AG04450 (cell line): ENCODE results near the gene LRRTM4. TPM values are rescaled to one million over a fixed set of nuclear protein-coding genes. Genes with fewer than 3 reads are reported as not detected.

ENCODE experiments used
- CTCF ChIA-PET: fragments of 300-600, 350-600 bp; formaldehyde crosslinking; extraction: SDS; loops from one replicate; lab custom pipeline; 2022; ENCODE audit warnings: antibody characterized with exemption, inconsistent platforms; lab: Charles Lee
- POLR2A ChIA-PET: fragments of 350-600 bp; formaldehyde crosslinking; extraction: SDS; loops from one replicate; lab custom pipeline; 2021; ENCODE audit warnings: antibody characterized with exemption, inconsistent platforms; lab: Yijun Ruan, JAX
- DNase-seq: peaks from one replicate; pipeline ENCODE4 v3.0.0-alpha.2; 2011; ENCODE audit warnings: low read depth, low spot score
- H3K27ac ChIP-seq: one replicate; pipeline ENCODE4 v1.5.1; 2012; ENCODE audit warnings: low read depth, low read length, control low read depth
- H3K27me3 ChIP-seq: one replicate; pipeline ENCODE4 v1.6.0; 2012; ENCODE audit warnings: low read length; ENCODE audit not compliant: control insufficient read depth, insufficient read depth
- H3K4me3 ChIP-seq: 2 replicates; pipeline ENCODE4 v1.5.1; 2011; ENCODE audit warnings: mild to moderate bottlenecking, low read depth, low read length, control low read depth
- H3K9me3 ChIP-seq: 2 replicates; pipeline ENCODE4 v1.5.1; 2012; ENCODE audit warnings: low read length; ENCODE audit not compliant: control insufficient read depth, insufficient read depth
- polyA plus RNA-seq: library from polyadenylated mRNA; depleted of rRNA; stranded (reverse); fragments of >200 nt; gene quantifications from 2 replicates; pipeline ENCODE4 v1.2.3, GENCODE V29; 2011
- TF ChIP-seq, protein P1 (sequence below): IDR thresholded peaks from 2 replicates; pipeline ENCODE4 v1.5.1; 2011; ENCODE audit warnings: low read depth, low read length, control low read depth, inconsistent platforms

The LRRTM4 gene
- polyA plus RNA-seq, 1 experiment, result not detected

DNA sequence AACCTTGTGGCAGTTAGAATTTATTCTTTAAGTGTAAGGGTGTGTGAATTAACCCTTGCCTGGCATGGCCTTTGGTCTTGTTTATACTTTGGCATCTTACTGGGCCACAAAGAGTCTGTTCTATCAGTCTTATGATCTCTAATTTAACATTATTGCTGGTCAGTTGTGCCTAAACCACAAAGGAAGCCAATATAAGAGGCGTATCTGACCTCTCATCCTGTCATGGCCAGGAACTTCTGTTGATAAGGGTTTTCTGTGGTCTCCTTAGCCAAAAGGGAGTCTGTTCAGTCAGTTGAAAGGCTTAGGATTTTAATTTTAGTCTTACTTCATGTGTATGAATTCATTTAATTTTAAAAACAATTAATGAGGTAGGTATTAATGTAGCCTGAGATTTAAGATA lies 127.2 kb downstream of the LRRTM4 start:
- no peak overlapping the region for H3K27ac ChIP-seq
- H3K27me3 ChIP-seq, result no peaks in the 10 kb centered on the region
- no peaks in the 10 kb centered on the region for H3K9me3 ChIP-seq
- no peak for DNase-seq
- TF ChIP-seq, protein P1, sequence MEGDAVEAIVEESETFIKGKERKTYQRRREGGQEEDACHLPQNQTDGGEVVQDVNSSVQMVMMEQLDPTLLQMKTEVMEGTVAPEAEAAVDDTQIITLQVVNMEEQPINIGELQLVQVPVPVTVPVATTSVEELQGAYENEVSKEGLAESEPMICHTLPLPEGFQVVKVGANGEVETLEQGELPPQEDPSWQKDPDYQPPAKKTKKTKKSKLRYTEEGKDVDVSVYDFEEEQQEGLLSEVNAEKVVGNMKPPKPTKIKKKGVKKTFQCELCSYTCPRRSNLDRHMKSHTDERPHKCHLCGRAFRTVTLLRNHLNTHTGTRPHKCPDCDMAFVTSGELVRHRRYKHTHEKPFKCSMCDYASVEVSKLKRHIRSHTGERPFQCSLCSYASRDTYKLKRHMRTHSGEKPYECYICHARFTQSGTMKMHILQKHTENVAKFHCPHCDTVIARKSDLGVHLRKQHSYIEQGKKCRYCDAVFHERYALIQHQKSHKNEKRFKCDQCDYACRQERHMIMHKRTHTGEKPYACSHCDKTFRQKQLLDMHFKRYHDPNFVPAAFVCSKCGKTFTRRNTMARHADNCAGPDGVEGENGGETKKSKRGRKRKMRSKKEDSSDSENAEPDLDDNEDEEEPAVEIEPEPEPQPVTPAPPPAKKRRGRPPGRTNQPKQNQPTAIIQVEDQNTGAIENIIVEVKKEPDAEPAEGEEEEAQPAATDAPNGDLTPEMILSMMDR, result no peak
- no peak overlapping the region for H3K4me3 ChIP-seq
- ChIA-PET POLR2A (no interaction called here), CTCF (no interaction called here)

DNA sequence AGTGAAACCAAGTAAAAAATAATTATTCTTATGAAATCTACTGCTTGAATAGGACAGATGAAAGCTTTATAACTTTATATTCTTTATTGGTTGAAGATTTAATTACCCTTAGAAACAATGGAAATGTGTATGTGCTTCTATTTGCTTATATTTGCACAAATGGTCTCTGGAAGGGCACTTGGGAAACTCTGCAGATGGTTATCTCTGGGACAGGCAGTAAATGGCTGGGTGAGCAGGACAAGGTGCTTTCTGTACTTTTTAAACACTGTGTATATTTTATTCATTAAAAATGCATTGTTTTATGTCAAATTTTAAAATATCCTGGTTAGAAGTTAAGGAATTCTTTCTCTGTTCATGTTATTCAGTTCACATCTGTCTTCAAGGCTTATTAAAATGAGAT lies 131.1 kb downstream of the LRRTM4 start:
- Histone ChIP-seq H3K27me3 (no peaks in the 10 kb centered on the region), H3K4me3 (no peak overlapping the region), H3K9me3 (no peaks in the 10 kb centered on the region), H3K27ac (no peak overlapping the region)
- POLR2A ChIA-PET, result no interaction called here
- DNase-seq, result no peak
- CTCF ChIA-PET, result no interaction called here
- TF ChIP-seq, protein P1, result no peak

DNA sequence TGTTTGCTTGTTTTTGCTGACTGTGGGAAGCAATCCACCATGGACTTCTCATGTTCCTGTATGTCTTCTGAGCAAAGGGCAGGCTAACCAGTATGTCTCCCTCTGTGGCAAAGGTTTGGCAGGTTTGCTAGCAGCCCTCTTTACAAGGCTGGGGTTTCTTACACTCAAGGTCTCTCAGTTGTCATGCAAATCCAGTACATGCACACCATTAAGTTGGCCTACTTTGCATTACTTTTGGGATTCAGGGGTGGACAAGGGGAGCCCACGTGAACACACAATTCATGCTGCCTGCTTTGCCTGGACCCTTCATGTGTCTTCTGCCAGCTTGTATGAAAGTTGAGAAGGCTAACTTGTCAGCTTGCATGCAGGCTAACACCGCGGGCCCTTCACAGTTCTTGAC lies 134.9 kb downstream of the LRRTM4 start:
- POLR2A ChIA-PET, result no interaction called here
- TF ChIP-seq, protein P1, result no peak
- Histone ChIP-seq H3K27me3 (no peaks in the 10 kb centered on the region), H3K27ac (no peak overlapping the region), H3K4me3 (no peak overlapping the region), H3K9me3 (no peaks in the 10 kb centered on the region)
- no peak for DNase-seq
- CTCF ChIA-PET, result no interaction called here

DNA sequence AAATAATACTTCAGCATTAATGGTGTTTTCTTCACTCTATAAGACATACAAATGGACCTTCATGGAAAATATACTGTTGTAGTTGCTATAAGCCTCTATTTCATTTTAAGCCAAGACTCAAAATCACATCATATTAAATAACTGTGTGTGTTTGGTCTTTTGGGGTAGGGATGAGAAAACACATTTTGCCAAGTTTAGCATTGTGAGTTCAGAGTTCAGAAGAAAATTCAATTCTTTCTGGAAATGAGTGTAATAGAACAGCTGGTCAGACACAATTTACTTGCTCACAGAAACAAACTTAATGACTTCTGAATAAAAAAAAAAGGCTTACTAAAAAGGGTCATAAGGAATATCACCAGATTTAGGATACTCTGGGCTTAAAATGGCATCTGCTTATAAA lies 149.5 kb downstream of the LRRTM4 start:
- H3K4me3 ChIP-seq, result no peak overlapping the region
- CTCF ChIA-PET, result no interaction called here

DNA sequence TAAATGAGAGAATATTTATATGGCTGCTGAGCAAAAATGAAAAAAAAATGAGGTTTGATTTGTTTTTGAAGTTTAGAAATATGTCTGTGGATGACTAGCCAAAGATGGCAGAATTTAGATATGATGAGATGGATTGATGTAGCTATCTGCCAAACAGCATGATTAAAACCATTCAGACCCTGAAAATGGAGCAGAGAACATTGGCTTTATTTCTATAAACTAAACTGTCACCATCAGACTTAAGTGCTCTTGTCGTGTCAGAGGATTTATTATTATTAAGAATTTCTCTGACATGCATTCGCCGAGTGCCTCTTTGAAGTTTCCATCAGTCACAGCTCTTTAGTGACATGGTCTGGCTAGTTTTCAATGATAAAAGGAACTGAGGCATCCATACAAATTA lies 151.7 kb downstream of the LRRTM4 start:
- no peaks in the 10 kb centered on the region for H3K27me3 ChIP-seq
- POLR2A ChIA-PET, result no interaction called here
- DNase-seq, result no peak
- CTCF ChIA-PET, result no interaction called here
- TF ChIP-seq, protein P1, result no peak
- H3K27ac ChIP-seq, result no peak overlapping the region
- no peak overlapping the region for H3K4me3 ChIP-seq
- no peaks in the 10 kb centered on the region for H3K9me3 ChIP-seq

More for the DNA sequence above, 149.5 kb downstream of the LRRTM4 start:
- POLR2A ChIA-PET, result no interaction called here
- TF ChIP-seq, protein P1, result no peak
- Histone ChIP-seq H3K9me3 (no peaks in the 10 kb centered on the region), H3K27ac (no peak overlapping the region), H3K27me3 (no peaks in the 10 kb centered on the region)
- no peak for DNase-seq
